Measurements from ENCODE around the gene PALS2.

DNA sequence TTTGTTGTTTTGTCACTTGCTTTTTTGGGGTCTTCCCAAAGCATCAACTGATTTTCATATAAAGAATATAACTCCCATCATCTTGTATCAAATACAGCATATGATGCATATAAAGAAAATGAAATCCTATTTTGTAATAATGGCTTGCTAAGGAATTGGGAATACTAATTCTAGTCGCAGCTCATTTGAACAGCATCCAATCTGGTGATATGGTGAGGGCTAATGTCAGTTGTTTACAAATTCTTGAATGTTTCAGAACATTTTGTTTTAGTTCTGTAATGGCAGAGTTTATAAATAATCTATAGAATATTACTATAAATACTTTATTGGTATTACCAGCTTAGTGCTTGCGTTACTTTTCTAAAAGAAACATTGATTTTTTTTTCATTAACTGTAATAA, 8.9 kb downstream of the PALS2 start:
- TF ChIP-seq POLR2A (IDR thresholded peaks at IDR 0.05; ENCODE audit: low read length), result no peak
- no peak for TF ChIP-seq GATA1 (IDR thresholded peaks at IDR 0.05; ENCODE audit: low read depth, low read length)

All from erythroblast (primary cell).